Prostate gland (tissue), 2 donors: ENCODE data around the gene CNPPD1.

ENCODE experiments used
- POLR2A ChIP-seq: fragments of 450-650 bp; IDR thresholded peaks from one replicate; pipeline ENCODE4 v1.6.1; 2016; ENCODE audit warnings: antibody characterized with exemption, mild to moderate bottlenecking
- TF ChIP-seq, protein P1 (sequence below), 4 experiments: fragments of 200-600 bp in 2 of 4; fragments of 450-650 bp in 2 of 4; sonication (generic) in 2 of 4; IDR thresholded peaks; 1 replicate in 3 of 4; 2 replicates in 1 of 4; pipeline ENCODE4 v1.5.1; 2016 to 2019; ENCODE audit warnings: antibody characterized with exemption in 4 of 4, mild to moderate bottlenecking in 2 of 4, moderate library complexity in 2 of 4

DNA sequence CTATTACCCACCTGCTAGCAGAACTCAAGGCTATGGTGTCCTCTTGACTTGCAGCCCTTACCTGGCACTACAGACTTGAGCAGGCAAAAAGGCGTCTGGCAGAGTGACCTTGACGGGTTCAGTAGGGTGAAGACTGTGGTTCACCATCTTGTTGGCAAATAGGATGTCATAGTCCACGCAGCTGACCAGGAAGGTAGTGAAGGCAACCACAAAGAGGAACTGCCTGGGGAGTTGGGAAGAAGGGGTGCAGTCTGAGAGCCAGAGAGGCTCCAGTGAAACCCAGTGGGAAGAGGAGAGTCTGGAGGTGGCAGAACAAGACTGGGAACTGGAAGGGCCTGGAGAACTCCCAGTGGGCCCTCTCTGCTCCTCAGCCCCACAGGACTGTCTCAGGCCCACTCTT is 48.6 kb upstream of the CNPPD1 start:
- TF ChIP-seq, protein P1, sequence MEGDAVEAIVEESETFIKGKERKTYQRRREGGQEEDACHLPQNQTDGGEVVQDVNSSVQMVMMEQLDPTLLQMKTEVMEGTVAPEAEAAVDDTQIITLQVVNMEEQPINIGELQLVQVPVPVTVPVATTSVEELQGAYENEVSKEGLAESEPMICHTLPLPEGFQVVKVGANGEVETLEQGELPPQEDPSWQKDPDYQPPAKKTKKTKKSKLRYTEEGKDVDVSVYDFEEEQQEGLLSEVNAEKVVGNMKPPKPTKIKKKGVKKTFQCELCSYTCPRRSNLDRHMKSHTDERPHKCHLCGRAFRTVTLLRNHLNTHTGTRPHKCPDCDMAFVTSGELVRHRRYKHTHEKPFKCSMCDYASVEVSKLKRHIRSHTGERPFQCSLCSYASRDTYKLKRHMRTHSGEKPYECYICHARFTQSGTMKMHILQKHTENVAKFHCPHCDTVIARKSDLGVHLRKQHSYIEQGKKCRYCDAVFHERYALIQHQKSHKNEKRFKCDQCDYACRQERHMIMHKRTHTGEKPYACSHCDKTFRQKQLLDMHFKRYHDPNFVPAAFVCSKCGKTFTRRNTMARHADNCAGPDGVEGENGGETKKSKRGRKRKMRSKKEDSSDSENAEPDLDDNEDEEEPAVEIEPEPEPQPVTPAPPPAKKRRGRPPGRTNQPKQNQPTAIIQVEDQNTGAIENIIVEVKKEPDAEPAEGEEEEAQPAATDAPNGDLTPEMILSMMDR (IDR thresholded peaks at IDR 0.05): no peak
- no peak for TF ChIP-seq POLR2A
